22Rv1 (cell line): ENCODE results near the gene RAMP1.

ENCODE experiments used
- H3K27ac ChIP-seq: fragments of 450-650 bp; 2 replicates; pipeline ENCODE4 v1.5.1; 2017
- CTCF ChIP-seq: fragments of 450-650 bp; IDR thresholded peaks from 2 replicates; pipeline ENCODE4 v1.5.1; 2017; ENCODE audit warnings: mild to moderate bottlenecking
- ZFX ChIP-seq: fragments of 450-650 bp; IDR thresholded peaks from 2 replicates; pipeline ENCODE4 v1.6.1; 2017; ENCODE audit warnings: antibody characterized with exemption, borderline replicate concordance

RAMP1 gene

GRCh38 chr2:237857791-237858190, 1.6 kb upstream of the RAMP1 start:
- H3K27ac ChIP-seq = peak overlapping the region; percentile 100; the same call in 1 of the 2 replicates
- TF ChIP-seq ZFX (no peak), CTCF (no peak)

GRCh38 chr2:237858294-237859081, 935 bp upstream of the RAMP1 start:
- TF ChIP-seq CTCF = peak; percentile 89
- no peak for TF ChIP-seq ZFX
- peak overlapping the region; percentile 100 for H3K27ac ChIP-seq

GRCh38 chr2:237859082-237859433, 365 bp upstream of the RAMP1 start:
- peak overlapping the region; percentile 100 for H3K27ac ChIP-seq

GRCh38 chr2:237860273-237860935, 981 bp downstream of the RAMP1 start:
- peak overlapping the region; percentile 100 for H3K27ac ChIP-seq
- TF ChIP-seq CTCF (no peak), ZFX (no peak)

More at GRCh38 chr2:237859082-237859433, 365 bp upstream of the RAMP1 start:
- TF ChIP-seq CTCF (no peak), ZFX (no peak)

GRCh38 chr2:237861875-237862527, 2.6 kb downstream of the RAMP1 start:
- TF ChIP-seq ZFX = no peak
- no peak for TF ChIP-seq CTCF
- H3K27ac ChIP-seq = peak overlapping the region; percentile 100

GRCh38 chr2:237862528-237862895, 3.1 kb downstream of the RAMP1 start:
- H3K27ac ChIP-seq = peak overlapping the region; percentile 100
- no peak for TF ChIP-seq ZFX
- no peak for TF ChIP-seq CTCF
